Astrocyte of the spinal cord (primary cell): ENCODE measurements around the gene KCNG3.

ENCODE experiments used
- DNase-seq: peaks from one replicate; pipeline ENCODE4 v3.0.0; 2011; ENCODE audit warnings: low read depth, low spot score
- H3K4me3 ChIP-seq: 2 replicates; pipeline ENCODE4 v1.5.1; 2011; ENCODE audit warnings: low read depth, mild to moderate bottlenecking, low read length, moderate library complexity
- in situ Hi-C: cut with HindIII; loops from 2 replicates; pipeline ENCODE4 v1.10.0; 2017; ENCODE audit warnings: low sequenced_read_pairs
- TF ChIP-seq, protein P1 (sequence below): IDR thresholded peaks from 2 replicates; pipeline ENCODE4 v1.5.1; 2012; ENCODE audit warnings: low read depth, mild to moderate bottlenecking, low read length, inconsistent platforms

Gene KCNG3

DNA sequence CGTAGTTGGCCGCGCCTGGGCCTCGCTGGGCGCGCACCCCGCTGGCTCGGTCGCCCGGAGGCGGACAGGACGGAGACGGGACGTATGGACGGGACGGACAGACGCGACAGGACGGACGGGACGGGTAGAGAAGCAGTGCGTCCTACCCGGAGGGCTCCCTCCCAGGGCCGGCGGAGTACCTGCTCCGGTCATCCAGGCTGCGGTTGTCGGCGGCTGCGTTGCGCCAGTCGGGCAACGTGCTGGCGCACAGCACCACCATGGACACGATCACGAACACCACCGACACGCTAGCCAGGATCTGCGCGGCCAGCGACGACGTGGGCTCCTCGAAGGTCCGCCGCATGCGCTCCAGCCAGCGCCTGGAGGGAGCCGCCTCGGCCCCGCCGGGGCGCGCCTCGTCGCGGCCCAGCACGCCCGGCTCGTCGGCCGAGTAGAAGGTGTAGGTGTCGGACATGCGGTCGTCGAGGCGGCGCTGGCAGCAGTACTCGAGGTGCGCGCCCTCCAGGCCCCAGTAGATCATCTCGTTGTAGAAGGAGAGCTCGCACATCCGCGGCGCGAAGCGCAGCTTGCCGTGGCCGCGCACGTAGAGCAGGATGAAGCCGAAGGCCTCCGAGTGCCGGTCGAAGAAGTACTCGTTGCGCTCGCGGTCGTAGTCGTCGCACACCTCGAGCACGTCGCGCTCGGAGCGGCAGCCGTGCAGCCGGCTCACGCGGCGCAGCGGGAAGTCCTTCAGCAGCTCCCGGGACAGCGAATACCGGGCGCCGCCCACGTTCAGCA is 903 bp downstream of the KCNG3 start:
- no peak overlapping the region for H3K4me3 ChIP-seq
- in situ Hi-C loops: no loop called here
- DNase-seq: no peak
- TF ChIP-seq, protein P1, sequence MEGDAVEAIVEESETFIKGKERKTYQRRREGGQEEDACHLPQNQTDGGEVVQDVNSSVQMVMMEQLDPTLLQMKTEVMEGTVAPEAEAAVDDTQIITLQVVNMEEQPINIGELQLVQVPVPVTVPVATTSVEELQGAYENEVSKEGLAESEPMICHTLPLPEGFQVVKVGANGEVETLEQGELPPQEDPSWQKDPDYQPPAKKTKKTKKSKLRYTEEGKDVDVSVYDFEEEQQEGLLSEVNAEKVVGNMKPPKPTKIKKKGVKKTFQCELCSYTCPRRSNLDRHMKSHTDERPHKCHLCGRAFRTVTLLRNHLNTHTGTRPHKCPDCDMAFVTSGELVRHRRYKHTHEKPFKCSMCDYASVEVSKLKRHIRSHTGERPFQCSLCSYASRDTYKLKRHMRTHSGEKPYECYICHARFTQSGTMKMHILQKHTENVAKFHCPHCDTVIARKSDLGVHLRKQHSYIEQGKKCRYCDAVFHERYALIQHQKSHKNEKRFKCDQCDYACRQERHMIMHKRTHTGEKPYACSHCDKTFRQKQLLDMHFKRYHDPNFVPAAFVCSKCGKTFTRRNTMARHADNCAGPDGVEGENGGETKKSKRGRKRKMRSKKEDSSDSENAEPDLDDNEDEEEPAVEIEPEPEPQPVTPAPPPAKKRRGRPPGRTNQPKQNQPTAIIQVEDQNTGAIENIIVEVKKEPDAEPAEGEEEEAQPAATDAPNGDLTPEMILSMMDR: no peak

DNA sequence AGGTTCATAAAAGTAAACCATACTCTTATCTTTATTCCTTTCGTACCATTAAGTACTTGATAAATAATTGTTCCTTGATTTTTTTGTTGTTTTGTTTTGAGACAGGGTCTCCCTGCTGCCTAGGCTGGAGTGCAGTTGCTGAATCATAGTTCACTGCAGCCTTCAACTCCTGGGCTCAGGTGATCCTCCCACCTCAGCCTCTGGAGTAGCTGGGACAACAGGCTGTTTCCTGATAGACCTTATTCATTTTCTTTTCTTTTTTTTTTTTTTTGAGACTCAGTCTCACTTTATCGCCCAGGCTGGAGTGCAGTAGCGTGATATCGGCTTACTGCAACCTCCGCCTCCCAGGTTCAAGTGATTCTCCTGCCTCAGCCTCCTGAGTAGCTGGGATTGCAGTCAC is 5.5 kb downstream of the KCNG3 start:
- TF ChIP-seq, protein P1: no peak
- in situ Hi-C loops: no loop called here

DNA sequence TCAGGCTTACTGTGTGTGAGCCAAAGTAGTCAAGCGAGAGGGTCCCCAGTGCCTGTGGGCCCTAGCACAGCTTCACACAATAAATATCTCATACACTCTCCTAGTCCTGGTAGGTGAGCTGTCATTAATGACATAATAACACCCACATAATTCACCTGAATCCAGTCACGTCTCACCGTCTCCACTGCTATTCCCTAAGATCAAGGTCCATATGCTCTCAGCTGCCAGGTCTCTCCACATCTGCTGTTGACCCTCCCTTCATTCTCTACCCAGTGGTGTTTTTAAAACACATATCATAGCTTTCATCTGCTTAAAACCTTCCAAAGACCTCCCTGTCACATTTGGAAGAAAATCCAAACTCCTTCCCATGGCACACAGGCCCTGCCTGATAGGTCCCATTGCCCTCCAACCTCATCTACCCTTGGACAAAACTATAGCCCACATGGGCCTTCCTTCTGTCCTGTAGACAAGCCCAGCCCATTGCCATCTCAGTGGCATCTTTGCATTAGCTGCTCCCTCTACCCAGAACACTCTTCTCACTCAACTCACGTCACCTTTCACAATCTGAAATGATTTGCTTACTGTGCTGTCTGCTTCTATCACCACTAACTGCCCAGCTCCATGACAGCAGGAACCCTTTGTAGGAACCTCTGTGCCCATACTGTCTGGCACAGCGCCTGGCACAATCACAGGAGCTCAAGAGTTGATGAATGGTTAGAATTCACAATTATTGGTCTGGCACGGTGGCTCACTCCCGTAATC is 7.5 kb downstream of the KCNG3 start:
- DNase-seq: no peak
- H3K4me3 ChIP-seq: no peak overlapping the region
- TF ChIP-seq, protein P1: no peak
- in situ Hi-C loops: no loop called here

More for the DNA sequence above, 5.5 kb downstream of the KCNG3 start:
- no peak for DNase-seq
- no peak overlapping the region for H3K4me3 ChIP-seq

DNA sequence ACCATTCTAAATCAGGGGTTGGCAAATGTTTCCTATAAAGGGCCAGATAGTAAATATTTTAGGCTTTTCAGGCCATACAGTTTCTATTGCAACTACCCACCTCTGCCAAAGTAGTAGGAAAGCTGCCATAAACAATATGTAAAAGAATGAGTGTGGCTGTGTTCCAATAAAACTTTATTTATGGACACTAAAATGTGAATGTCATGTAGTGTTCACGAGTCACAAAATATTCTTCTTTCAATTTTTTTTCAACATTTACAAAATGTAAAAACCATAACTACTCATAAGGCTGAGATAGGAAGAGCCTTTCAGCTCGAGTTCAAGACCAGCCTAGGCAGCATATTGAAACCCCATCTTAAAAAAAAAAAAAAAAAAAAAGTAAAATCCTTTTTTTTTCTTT is 13.4 kb downstream of the KCNG3 start:
- in situ Hi-C loops: no loop called here
- no peak overlapping the region for H3K4me3 ChIP-seq
- TF ChIP-seq, protein P1: no peak
- no peak for DNase-seq

DNA sequence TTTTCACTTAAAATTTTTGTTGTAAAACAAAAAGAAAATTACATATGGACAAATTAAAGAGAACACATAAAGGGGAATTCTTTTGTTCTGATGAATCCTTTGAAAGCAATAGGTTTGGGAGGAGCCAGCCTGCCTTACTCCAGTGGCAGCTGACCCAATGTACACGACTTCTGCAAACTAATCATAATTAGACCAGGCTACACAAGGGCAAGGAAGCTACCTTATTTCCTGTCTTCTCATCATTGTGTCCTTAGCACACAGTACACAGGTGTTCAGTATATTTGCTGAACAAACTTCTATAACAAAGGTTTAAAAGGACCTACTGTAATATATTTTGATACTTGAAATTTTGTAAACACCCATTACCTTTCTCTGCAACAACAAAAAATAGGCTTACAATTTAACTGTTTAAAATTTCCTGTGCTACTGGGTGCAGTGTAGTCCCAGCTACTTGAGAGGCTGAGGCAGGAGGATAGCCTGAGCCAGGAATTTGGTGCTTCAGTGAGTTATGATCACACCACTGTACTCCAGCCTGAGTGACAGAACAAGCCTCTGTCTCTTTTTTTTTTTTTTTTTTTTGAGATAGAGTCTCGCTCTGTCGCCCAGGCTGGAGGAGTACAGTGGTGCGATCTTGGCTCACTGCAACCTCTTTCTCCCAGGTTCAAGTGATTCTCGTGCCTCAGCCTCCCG is 18.9 kb downstream of the KCNG3 start:
- no peak overlapping the region for H3K4me3 ChIP-seq
- no peak for DNase-seq
- in situ Hi-C loops: no loop called here
- TF ChIP-seq, protein P1: no peak

DNA sequence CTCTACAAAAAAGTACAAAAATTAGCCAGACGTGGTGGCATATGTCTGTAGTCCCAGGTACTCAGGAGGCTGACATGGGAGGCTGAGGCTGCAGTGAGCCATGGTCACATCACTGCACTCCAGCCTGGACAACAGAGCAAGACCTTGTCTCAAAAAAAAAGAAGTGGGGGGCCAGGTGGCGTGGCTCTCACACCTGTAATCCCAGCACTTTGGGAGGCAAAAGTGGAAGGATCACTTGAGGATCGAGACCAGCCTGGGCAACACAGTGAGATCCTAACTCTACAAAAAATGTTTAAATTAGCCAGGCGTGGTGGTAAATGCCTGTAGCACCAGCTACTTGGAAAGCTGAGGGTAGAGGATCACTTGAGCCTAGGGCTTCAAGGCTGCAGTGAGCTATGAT is 23.1 kb downstream of the KCNG3 start:
- no peak overlapping the region for H3K4me3 ChIP-seq
- TF ChIP-seq, protein P1: no peak
- no peak for DNase-seq
- in situ Hi-C loops: no loop called here
